NK-92 (cell line): ENCODE results near the gene IL1RAPL2.
"Not testable (repeated sequence)": the region's sequence is repeated elsewhere in the genome, so short reads cannot be mapped to it uniquely, and the experiment has no call there.

Experiments
- DNase-seq: peaks from one replicate; lab custom pipeline; 2025; ENCODE audit not compliant: unreplicated experiment; lab: John Stamatoyannopoulos, UW

The IL1RAPL2 gene

DNA sequence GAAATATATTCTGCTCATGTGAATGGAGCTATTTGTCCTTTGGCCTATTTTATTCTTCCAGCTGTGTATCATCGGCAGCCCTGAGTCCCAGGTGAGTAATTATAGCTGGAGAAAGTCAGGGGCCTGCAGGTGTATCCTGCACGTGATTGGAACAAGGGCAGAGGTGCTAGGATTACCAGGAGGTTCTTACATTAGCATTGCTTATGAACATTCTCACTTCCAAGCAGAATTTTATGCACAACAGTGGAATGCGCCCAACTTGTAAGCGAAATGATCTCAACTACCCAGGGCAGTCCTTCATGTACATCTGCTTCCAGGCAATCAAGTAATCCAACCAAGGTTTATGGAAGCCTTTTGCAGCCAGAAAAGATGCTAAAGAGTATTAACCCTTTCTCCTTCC is 1187.4 kb downstream of the IL1RAPL2 start:
- no peak for DNase-seq

- DNase-seq = no peak
Observed at GRCh38 chrX:105754286-105754964, 1188.4 kb downstream of the IL1RAPL2 start.

DNA sequence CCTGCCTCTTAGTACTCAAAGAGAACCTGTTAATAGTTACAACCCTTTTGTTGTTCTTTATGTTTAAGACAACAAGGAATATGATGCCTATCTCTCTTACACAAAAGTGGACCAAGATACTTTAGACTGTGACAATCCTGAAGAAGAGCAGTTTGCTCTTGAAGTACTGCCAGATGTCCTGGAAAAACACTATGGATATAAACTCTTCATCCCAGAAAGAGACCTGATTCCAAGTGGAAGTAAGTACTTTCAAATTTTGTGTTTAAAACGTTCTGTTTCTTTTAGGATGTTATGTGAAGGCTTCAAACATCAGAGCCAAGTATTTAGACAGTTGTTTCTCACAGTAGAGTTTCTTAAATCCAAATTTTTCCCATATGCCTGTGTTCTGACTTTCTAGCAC is 1189.1 kb downstream of the IL1RAPL2 start:
- DNase-seq = no peak

- no peak for DNase-seq
Observed at GRCh38 chrX:105758754-105759153, 1192.8 kb downstream of the IL1RAPL2 start.

GRCh38 chrX:105759598-105759997 is 1193.6 kb downstream of the IL1RAPL2 start:
- DNase-seq = no peak

DNA sequence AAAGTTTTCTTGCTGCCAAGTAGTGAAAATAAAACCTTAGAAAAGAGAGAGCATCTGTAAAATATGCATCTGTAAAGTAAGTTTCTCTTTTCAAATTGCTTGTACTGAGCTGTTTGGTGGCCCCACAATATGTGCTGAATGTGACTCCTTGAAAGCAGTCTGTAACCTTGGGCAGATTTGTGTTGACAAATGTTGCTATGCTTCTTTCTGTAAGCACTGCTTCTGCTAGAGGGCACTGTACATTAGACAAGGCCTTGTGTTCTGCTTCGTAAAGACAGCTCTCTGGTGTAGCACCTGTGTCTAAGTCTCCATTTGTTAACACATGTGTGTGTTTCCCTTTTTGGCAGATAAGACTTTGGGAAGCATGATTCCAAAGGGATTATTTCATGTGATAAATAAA is 1199.7 kb downstream of the IL1RAPL2 start:
- DNase-seq = no peak

GRCh38 chrX:105773801-105774200 is 1207.8 kb downstream of the IL1RAPL2 start:
- no peak for DNase-seq

- no peak for DNase-seq
Observed at GRCh38 chrX:105775679-105776078, 1209.7 kb downstream of the IL1RAPL2 start.

DNA sequence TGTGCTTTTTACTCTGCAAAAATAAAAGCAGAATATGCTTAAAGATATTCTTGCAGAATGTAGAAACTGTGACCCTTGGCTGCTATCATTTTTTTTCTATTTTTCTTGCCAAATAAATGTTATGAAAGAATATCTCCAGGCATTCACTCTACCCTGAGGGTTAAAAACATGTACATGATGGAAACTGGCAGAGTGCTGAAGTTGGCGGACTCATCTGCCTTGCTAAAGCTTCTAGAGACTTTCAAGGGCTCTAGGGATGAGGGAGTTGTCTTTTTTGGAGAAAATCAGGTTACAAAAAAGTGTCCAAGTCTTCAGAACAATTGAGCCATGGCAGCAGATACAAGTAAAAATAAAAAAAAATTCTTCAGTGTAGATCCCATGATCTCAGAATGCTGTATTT is 1215.8 kb downstream of the IL1RAPL2 start:
- DNase-seq = no peak

DNA sequence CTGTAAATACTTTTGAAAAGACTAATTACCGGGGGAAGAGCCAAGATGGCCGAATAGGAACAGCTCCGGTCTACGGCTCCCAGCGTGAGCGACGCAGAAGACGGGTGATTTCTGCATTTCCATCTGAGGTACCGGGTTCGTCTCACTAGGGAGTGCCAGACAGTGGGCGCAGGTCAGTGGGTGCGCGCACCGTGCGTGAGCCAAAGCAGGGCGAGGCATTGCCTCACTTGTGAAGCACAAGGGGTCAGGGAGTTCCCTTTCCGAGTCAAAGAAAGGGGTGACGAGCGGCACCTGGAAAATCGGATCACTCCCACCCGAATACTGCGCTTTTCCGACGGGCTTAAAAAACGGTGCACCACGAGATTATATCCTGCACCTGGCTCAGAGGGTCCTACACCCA is 1230.9 kb downstream of the IL1RAPL2 start:
- DNase-seq = not testable (repeated sequence)

- no peak for DNase-seq
Observed at GRCh38 chrX:105803891-105804290, 1237.9 kb downstream of the IL1RAPL2 start.

DNA sequence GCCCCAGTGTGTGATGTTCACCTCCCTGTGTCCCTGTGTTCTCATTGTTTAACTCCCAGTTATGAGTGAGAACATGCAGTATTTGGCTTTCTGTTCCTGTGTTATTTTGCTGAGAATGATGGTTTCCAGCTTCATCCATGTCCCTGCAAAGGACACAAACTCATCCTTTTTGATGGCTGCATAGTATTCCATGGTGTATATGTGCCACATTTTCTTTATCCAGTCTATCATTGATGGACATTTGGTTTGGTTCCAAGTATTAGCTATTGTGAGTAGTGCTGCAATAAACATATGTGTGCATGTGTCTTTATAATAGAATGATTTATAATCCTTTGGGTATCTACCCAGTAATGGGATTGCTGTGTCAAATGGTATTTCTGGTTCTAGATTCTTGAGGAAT is 1239.7 kb downstream of the IL1RAPL2 start:
- not testable (repeated sequence) for DNase-seq

GRCh38 chrX:105816517-105816916 is 1250.5 kb downstream of the IL1RAPL2 start:
- DNase-seq = no peak
